Calu3 (cell line): ENCODE measurements around the gene LBX2. TPM values are rescaled to one million over a fixed set of nuclear protein-coding genes. Genes with fewer than 3 reads are reported as not detected.

ENCODE experiments used
- BruUV-seq: library from RNA; stranded (reverse); fragments of 400-500 nt; replicated peaks from 2 replicates; lab custom pipeline; 2021; lab: Mats Ljungman, UMichigan
- CTCF ChIA-PET: fragments of 300-600 bp; sonication (Branson Sonifier 250); formaldehyde crosslinking; loops from one replicate; lab custom pipeline; 2022; ENCODE audit warnings: antibody characterized with exemption; lab: Charles Lee
- DNase-seq: peaks from one replicate; pipeline ENCODE4 v3.0.0; 2022
- H3K27ac Mint-ChIP-seq: one replicate; pipeline ENCODE4 v1.8.0; 2022; ENCODE audit warnings: mixed read lengths; ENCODE audit not compliant: unreplicated experiment
- H3K27me3 Mint-ChIP-seq: one replicate; pipeline ENCODE4 v1.8.0; 2022; ENCODE audit warnings: mixed read lengths; ENCODE audit not compliant: unreplicated experiment
- H3K36me3 Mint-ChIP-seq: one replicate; pipeline ENCODE4 v1.8.0; 2022; ENCODE audit warnings: mild to moderate bottlenecking, moderate library complexity, mixed read lengths; ENCODE audit not compliant: insufficient read depth, unreplicated experiment
- H3K4me1 Mint-ChIP-seq: one replicate; pipeline ENCODE4 v1.8.0; 2022; ENCODE audit warnings: mild to moderate bottlenecking, low read depth, mixed read lengths; ENCODE audit not compliant: unreplicated experiment
- H3K4me3 Mint-ChIP-seq: one replicate; pipeline ENCODE4 v1.8.0; 2022; ENCODE audit warnings: mild to moderate bottlenecking, low read depth, moderate library complexity, mixed read lengths; ENCODE audit not compliant: unreplicated experiment
- H3K9me3 Mint-ChIP-seq: one replicate; pipeline ENCODE4 v1.8.0; 2022; ENCODE audit warnings: low read depth, mixed read lengths; ENCODE audit not compliant: unreplicated experiment
- intact Hi-C: fragments of 100-400 bp; cut with micrococcal nuclease; formaldehyde crosslinking; loops from one replicate; pipeline ENCODE4 v1.10.0; 2022; ENCODE audit not compliant: unreplicated experiment
- total RNA-seq: library from RNA; stranded (reverse); gene quantifications from 2 replicates; pipeline ENCODE4 v1.2.3, GENCODE V29; 2022
- TF ChIP-seq, protein P1 (sequence below): fragments of 200-600 bp; IDR thresholded peaks from one replicate; pipeline ENCODE4 v1.8.0; 2022; ENCODE audit warnings: antibody characterized with exemption; ENCODE audit not compliant: unreplicated experiment

The LBX2 gene
- total RNA-seq, 1 experiment from 2014 or later = 3.5 TPM

DNA sequence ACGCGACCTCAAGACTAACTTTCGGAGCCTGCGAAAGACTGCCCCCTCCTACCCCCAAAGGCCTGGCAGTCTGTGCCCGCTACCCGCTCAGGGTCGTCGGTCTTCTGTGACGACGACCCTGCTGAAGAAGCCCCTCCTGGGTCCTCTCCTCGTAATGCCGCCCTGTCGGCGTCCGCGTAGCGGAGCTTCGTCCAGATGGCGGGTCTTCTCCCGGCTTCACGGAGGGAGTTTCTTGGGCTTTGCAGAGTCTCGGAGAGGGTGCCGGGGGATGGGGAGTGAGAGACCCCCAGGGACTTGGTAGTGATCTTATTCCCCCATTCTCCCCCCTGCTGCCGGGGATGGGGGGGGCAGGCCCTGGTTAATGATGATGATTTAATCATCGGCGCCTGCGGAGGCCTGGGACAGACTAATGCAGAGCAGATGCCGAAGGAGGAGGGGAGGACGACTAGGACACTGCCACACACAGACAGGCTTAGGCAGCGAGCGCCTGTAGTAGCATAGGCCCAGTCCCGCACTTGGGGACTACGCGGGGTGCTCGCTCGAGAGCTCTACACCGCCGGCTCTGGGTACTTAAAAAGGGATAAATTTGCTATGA, 8.6 kb upstream of the LBX2 start:
- intact Hi-C loops = loop anchor here (2.0 kb wide), 1 partner anchor 21 kb away; the partner anchor contains the start of genes AUP1 and HTRA2
- Mint-ChIP-seq H3K4me3 (peak overlapping the region; percentile 97), H3K27me3 (peaks cover 45% of the 10 kb centered on the region), H3K9me3 (no peaks in the 10 kb centered on the region), H3K36me3 (peaks cover 43% of the 10 kb centered on the region), H3K27ac (peak overlapping the region; percentile 100), H3K4me1 (peaks cover 26% of the 10 kb centered on the region)
- CTCF ChIA-PET = interaction anchor here (0.7 to 1.7 kb wide), 2 partner anchors 25 to 28 kb away, joined by 5 to 6 read pairs; partner anchors contain the start of genes CCDC142 and TTC31
- peak; percentile 41 for DNase-seq
- TF ChIP-seq, protein P1, sequence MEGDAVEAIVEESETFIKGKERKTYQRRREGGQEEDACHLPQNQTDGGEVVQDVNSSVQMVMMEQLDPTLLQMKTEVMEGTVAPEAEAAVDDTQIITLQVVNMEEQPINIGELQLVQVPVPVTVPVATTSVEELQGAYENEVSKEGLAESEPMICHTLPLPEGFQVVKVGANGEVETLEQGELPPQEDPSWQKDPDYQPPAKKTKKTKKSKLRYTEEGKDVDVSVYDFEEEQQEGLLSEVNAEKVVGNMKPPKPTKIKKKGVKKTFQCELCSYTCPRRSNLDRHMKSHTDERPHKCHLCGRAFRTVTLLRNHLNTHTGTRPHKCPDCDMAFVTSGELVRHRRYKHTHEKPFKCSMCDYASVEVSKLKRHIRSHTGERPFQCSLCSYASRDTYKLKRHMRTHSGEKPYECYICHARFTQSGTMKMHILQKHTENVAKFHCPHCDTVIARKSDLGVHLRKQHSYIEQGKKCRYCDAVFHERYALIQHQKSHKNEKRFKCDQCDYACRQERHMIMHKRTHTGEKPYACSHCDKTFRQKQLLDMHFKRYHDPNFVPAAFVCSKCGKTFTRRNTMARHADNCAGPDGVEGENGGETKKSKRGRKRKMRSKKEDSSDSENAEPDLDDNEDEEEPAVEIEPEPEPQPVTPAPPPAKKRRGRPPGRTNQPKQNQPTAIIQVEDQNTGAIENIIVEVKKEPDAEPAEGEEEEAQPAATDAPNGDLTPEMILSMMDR = no peak
- no TSS peak for BruUV-seq

DNA sequence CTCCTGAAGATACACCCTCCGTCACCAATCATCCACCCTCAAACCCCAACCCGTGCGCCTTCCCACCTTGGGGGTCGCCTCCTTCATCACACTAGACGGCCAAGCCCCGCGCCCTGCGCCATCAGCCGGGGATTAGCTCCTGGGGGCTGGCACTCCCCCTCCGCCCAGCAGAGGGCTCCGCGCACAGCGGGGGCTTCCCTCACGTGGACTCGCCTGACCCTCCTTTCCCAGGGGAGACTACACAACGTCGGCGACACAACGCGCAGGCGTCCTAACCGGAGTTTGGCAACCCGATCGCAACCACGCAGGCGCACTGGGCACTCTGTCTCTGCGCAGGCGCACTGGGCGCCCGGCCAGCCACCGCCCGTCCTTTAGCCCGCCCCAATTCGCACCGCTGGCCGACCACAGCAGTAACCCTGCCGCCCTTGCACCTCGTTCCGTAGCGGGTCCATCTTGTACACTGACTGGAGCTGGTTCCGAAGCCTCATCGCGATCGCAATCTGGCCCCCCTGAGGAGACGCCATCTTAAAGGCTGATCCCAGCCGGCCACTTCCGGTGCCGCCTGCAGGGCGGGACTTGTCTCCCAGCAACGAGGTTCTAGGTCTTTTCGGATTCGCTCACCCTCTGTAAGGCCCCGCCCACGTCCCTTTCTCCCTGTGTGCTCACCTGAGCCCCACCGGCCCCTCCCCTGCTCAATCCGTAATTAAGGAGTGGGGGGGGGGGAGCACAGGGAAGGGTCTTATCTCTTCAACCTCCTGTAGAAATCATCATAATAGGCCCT, 7.9 kb upstream of the LBX2 start, which contains the start of gene PCGF1:
Gene PCGF1 (minus strand): TSS at position 551 of the 781 bp plus-strand sequence. CDS start 27 bp downstream, at position 524.
- Mint-ChIP-seq H3K36me3 (peaks cover 50% of the 10 kb centered on the region), H3K9me3 (no peaks in the 10 kb centered on the region), H3K27ac (peak within 1 kb of the TSS; percentile 100), H3K4me3 (peak within 1 kb of the TSS; percentile 97), H3K27me3 (peaks cover 38% of the 10 kb centered on the region), H3K4me1 (peaks cover 27% of the 10 kb centered on the region)
- CTCF ChIA-PET = interaction anchor here (0.7 to 1.7 kb wide), 5 partner anchors 18 to 29 kb away, joined by 3 to 6 read pairs (median 3); partner anchors contain the start of genes CCDC142 and TTC31
- TF ChIP-seq, protein P1 = no peak
- DNase-seq = peak; percentile 98
- intact Hi-C loops = loop anchor here (2.0 kb wide), 1 partner anchor 21 kb away; the partner anchor contains the start of genes AUP1 and HTRA2
- no TSS peak for BruUV-seq

DNA sequence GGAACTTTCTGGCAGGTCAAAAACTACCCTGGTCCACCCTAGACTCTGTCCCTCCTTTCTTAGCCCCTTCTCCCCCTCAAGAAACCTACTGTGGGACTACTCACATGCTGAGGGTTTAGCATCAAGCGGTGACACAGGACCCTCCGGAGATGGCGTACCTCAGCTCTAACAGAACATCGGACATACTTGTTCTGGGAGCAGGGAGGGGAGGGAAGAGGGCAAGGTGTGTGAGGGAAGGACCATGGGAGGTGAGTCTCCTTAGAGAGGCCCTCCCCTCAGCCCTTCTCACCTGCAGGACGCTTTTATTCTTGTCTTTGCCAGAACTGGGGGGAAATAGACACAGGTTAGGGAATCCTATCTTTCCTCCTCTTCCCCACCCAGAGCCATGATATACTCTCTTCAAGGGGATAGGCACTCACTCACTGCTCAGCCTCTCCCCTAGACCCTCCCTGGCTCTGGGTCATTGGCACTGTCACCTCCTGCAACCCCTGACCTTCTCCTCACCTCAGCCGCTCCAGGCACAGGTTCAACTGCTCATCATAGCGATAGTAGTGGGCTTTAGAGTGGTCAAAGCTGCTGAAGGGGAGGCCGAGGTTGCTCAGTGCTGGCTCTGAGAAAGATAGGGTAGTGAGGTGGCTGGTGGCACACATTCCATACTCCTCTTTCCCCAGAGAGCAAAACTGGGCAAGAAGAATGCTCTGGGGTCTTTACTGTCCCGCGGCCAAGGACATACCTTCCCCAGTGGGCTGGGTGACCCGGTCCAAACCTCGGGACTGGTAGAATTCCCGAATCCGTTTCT, 6.2 kb upstream of the LBX2 start:
- TF ChIP-seq, protein P1 = no peak
- H3K27ac Mint-ChIP-seq = no peak overlapping the region
- no peaks in the 10 kb centered on the region for H3K9me3 Mint-ChIP-seq
- DNase-seq = no peak
- CTCF ChIA-PET = interaction anchor here (0.7 to 1.2 kb wide), 2 partner anchors 20 to 27 kb away, joined by 3 read pairs; partner anchors contain the start of gene DQX1
- no TSS peak for BruUV-seq
- peaks cover 41% of the 10 kb centered on the region for H3K4me1 Mint-ChIP-seq
- H3K4me3 Mint-ChIP-seq = peak overlapping the region; percentile 84
- intact Hi-C loops = loop anchor here (2.0 kb wide), 1 partner anchor 23 kb away; the partner anchor contains the start of genes AUP1 and HTRA2
- H3K27me3 Mint-ChIP-seq = peaks cover 21% of the 10 kb centered on the region
- peaks cover 60% of the 10 kb centered on the region for H3K36me3 Mint-ChIP-seq

DNA sequence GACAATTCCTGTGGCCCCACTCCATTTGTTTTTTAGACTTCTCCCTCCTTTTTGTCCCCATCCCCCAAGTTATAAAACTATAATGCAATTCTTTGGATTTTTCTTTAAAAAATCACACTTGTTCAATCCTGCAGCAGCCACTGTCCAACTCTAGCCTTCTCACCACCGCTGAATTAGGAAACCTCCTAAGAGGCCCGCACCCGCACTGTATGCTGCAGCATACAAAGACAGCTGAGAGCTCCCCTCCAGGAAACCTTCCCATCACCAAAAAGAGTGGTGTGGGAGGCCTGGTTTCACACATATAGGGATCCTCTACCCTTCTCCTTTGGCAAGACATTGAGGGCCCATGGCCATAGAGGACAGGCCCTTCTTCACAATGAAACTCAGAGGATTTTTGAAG, 5.2 kb upstream of the LBX2 start:
- TSS peak; percentile 42 for BruUV-seq
- no peak for DNase-seq
- intact Hi-C loops = no loop called here
- Mint-ChIP-seq H3K27ac (peak overlapping the region; percentile 27), H3K4me3 (peak overlapping the region; percentile 84), H3K9me3 (no peaks in the 10 kb centered on the region), H3K4me1 (peaks cover 41% of the 10 kb centered on the region), H3K27me3 (peaks cover 11% of the 10 kb centered on the region), H3K36me3 (peaks cover 60% of the 10 kb centered on the region)
- TF ChIP-seq, protein P1 = no peak
- CTCF ChIA-PET = no interaction called here
